Mesenchymal stem cell (in vitro differentiated cells and primary cell): Measurements from ENCODE around the gene TNPO1.
A peak's percentile ranks its signal among the peaks of the same experiment; 100 is the strongest.

Experiments used
- DNase-seq: peaks from one replicate; pipeline ENCODE4 v3.0.0-alpha.2; 2013
- H2AFZ ChIP-seq: one replicate; pipeline ENCODE4 v1.6.1; 2013; ENCODE audit warnings: low read depth, mild to moderate bottlenecking, control low read depth, inconsistent platforms, low read length, moderate library complexity
- H2AK5ac ChIP-seq: 2 replicates; pipeline ENCODE4 v1.6.1; 2013; ENCODE audit warnings: low read length, moderate library complexity, mild to moderate bottlenecking, inconsistent platforms; ENCODE audit not compliant: severe bottlenecking
- H2BK120ac ChIP-seq: one replicate; pipeline ENCODE4 v1.6.1; 2013; ENCODE audit warnings: low read depth, mild to moderate bottlenecking, inconsistent platforms, low read length, moderate library complexity
- H2BK12ac ChIP-seq, 2 experiments: one replicate each; pipeline ENCODE4 v1.6.1; 2013; ENCODE audit warnings: inconsistent platforms in 2 of 2, low read length in 2 of 2, mild to moderate bottlenecking in 2 of 2, moderate library complexity in 2 of 2, control low read depth in 1 of 2
- H2BK15ac ChIP-seq: one replicate; pipeline ENCODE4 v1.6.1; 2013; ENCODE audit warnings: mild to moderate bottlenecking, low read depth, inconsistent platforms; ENCODE audit not compliant: poor library complexity, severe bottlenecking
- H2BK5ac ChIP-seq: 2 replicates; pipeline ENCODE4 v1.6.1; 2013; ENCODE audit warnings: low read depth, mild to moderate bottlenecking, low read length, control low read depth, inconsistent platforms; ENCODE audit not compliant: poor library complexity, severe bottlenecking
- H3K14ac ChIP-seq, 2 experiments: one replicate each; pipeline ENCODE4 v1.6.1; 2013; ENCODE audit warnings: inconsistent platforms in 2 of 2, low read length in 2 of 2, control low read depth in 1 of 2, mild to moderate bottlenecking in 1 of 2, moderate library complexity in 1 of 2
- H3K18ac ChIP-seq, 2 experiments: one replicate each; pipeline ENCODE4 v1.6.1; 2013; ENCODE audit warnings: inconsistent platforms in 2 of 2, low read length in 2 of 2, control low read depth in 1 of 2, low read depth in 1 of 2, mild to moderate bottlenecking in 1 of 2
- H3K23ac ChIP-seq, 2 experiments: one replicate each; pipeline ENCODE4 v1.6.1; 2013; ENCODE audit warnings: inconsistent platforms in 2 of 2, low read length in 2 of 2, mild to moderate bottlenecking in 2 of 2, moderate library complexity in 2 of 2, control low read depth in 1 of 2
- H3K27ac ChIP-seq: 2 replicates; pipeline ENCODE4 v1.5.1; 2013; ENCODE audit warnings: mild to moderate bottlenecking, moderate library complexity, low read length, control low read depth, inconsistent platforms; ENCODE audit not compliant: poor library complexity, severe bottlenecking
- H3K27me3 ChIP-seq, 2 experiments: 2 replicates each; pipeline versions ENCODE4 v1.6.1 to v1.7.0; 2013; ENCODE audit warnings: low read length in 2 of 2, mild to moderate bottlenecking in 2 of 2, moderate library complexity in 2 of 2, control low read depth in 1 of 2, inconsistent platforms in 1 of 2; ENCODE audit not compliant: control insufficient read depth in 1 of 2, insufficient read depth in 1 of 2
- H3K36me3 ChIP-seq, 2 experiments: 2 replicates each; pipeline versions ENCODE4 v1.6.1 to v1.7.0; 2013; ENCODE audit warnings: low read length in 2 of 2, control low read depth in 1 of 2, inconsistent platforms in 1 of 2, low read depth in 1 of 2, mild to moderate bottlenecking in 1 of 2; ENCODE audit not compliant: insufficient read depth in 2 of 2, control insufficient read depth in 1 of 2
- H3K4ac ChIP-seq, 2 experiments: one replicate each; pipeline ENCODE4 v1.6.1; 2013; ENCODE audit warnings: inconsistent platforms in 2 of 2, low read length in 2 of 2, mild to moderate bottlenecking in 2 of 2, moderate library complexity in 2 of 2, control low read depth in 1 of 2, low read depth in 1 of 2
- H3K4me1 ChIP-seq: 2 replicates; pipeline ENCODE4 v1.6.1; 2013; ENCODE audit warnings: low read depth, low read length, control low read depth; ENCODE audit not compliant: control insufficient read depth, insufficient read depth
- H3K4me2 ChIP-seq: 2 replicates; pipeline ENCODE4 v1.6.1; 2013; ENCODE audit warnings: low read length, mild to moderate bottlenecking, inconsistent platforms; ENCODE audit not compliant: poor library complexity, severe bottlenecking
- H3K4me3 ChIP-seq, 2 experiments: 2 replicates each; pipeline versions ENCODE4 v1.5.1 to v1.7.0; 2013; ENCODE audit warnings: low read length in 2 of 2, mild to moderate bottlenecking in 2 of 2, control low read depth in 1 of 2, low read depth in 1 of 2; ENCODE audit not compliant: insufficient read depth in 1 of 2
- H3K79me1 ChIP-seq: replicated peaks from 2 replicates; pipeline ENCODE4 v1.6.1; 2013; ENCODE audit warnings: mild to moderate bottlenecking, control low read depth, low read length, inconsistent platforms; ENCODE audit not compliant: poor library complexity, severe bottlenecking
- H3K9ac ChIP-seq: 2 replicates; pipeline ENCODE4 v1.7.0; 2013; ENCODE audit warnings: mild to moderate bottlenecking, low read length, moderate library complexity
- H3K9me3 ChIP-seq: 2 replicates; pipeline ENCODE4 v1.7.0; 2013; ENCODE audit warnings: mild to moderate bottlenecking, low read length; ENCODE audit not compliant: control insufficient read depth
- H4K8ac ChIP-seq: one replicate; pipeline ENCODE4 v1.6.1; 2013; ENCODE audit warnings: inconsistent platforms, mild to moderate bottlenecking, low read length, moderate library complexity
- H4K91ac ChIP-seq: one replicate; pipeline ENCODE4 v1.6.1; 2013; ENCODE audit warnings: mild to moderate bottlenecking, low read length, inconsistent platforms
- WGBS: methylation state at CpG from one replicate; pipeline ENCODE4 v1.1.7; 2013; ENCODE audit warnings: mixed read lengths; 5-methylcytosine and 5-hydroxymethylcytosine counted together

Gene TNPO1

GRCh38 chr5:72845889-72846288 is 29.4 kb downstream of the TNPO1 start:
- Histone ChIP-seq H3K9me3 (no peaks in the 10 kb centered on the region), H3K23ac (no peak overlapping the region), H2BK120ac (no peak overlapping the region), H3K27me3 (no peaks in the 10 kb centered on the region), H2BK15ac (no peak overlapping the region), H3K79me1 (peaks cover 2% of the 10 kb centered on the region), H3K4ac (no peak overlapping the region), H3K4me3 (no peak overlapping the region), H2AFZ (no peak overlapping the region), H2AK5ac (no peak overlapping the region), H3K4me2 (no peak overlapping the region), H3K4me1 (peaks cover 2% of the 10 kb centered on the region), H4K91ac (no peak overlapping the region), H3K36me3 (no peaks in the 10 kb centered on the region), H3K14ac (no peak overlapping the region), H3K18ac (no peak overlapping the region), H3K27ac (no peak overlapping the region), H2BK5ac (no peak overlapping the region), H4K8ac (no peak overlapping the region), H3K9ac (peak overlapping the region; percentile 10), H2BK12ac (no peak overlapping the region)
- 100% methylated on average over 2 of the region's 2 CpGs for WGBS
- no peak for DNase-seq

- H4K8ac ChIP-seq = no peak overlapping the region
- no peak overlapping the region for H3K23ac ChIP-seq
- H3K36me3 ChIP-seq = peaks cover 0 to 4% of the 10 kb centered on the region in 2 experiments
- H3K4me1 ChIP-seq = peaks cover 3% of the 10 kb centered on the region
- no peak overlapping the region for H3K4me2 ChIP-seq
- no peak overlapping the region for H3K14ac ChIP-seq
- no peak overlapping the region for H2BK15ac ChIP-seq
- no peaks in the 10 kb centered on the region for H3K9me3 ChIP-seq
- no peak overlapping the region for H2BK5ac ChIP-seq
- H4K91ac ChIP-seq = no peak overlapping the region
- H3K27me3 ChIP-seq = no peaks in the 10 kb centered on the region
- H3K4me3 ChIP-seq = no peak overlapping the region
- H3K79me1 ChIP-seq = peaks cover 2% of the 10 kb centered on the region
- H2BK12ac ChIP-seq = no peak overlapping the region
- no peak overlapping the region for H3K27ac ChIP-seq
- H3K4ac ChIP-seq = no peak overlapping the region
- no peak overlapping the region for H2BK120ac ChIP-seq
- WGBS = 100% methylated on average over 1 of the region's 2 CpGs
- H3K9ac ChIP-seq = no peak overlapping the region
- H3K18ac ChIP-seq = no peak overlapping the region
- no peak overlapping the region for H2AFZ ChIP-seq
- no peak overlapping the region for H2AK5ac ChIP-seq
- DNase-seq = no peak
These were observed 30.0 kb downstream of the TNPO1 start for GRCh38 chr5:72846483-72846882.

- Histone ChIP-seq H3K4me3 (peak overlapping the region in 1 of 2 experiments; percentile 91), H4K8ac (no peak overlapping the region), H3K36me3 (peaks cover 0 to 14% of the 10 kb centered on the region in 2 experiments), H2AFZ (no peak overlapping the region), H2BK5ac (no peak overlapping the region), H2BK120ac (no peak overlapping the region), H3K23ac (no peak overlapping the region), H3K18ac (no peak overlapping the region), H3K79me1 (peaks cover 2% of the 10 kb centered on the region), H3K14ac (no peak overlapping the region), H2BK15ac (no peak overlapping the region), H3K27me3 (no peaks in the 10 kb centered on the region), H3K9me3 (no peaks in the 10 kb centered on the region), H3K9ac (peak overlapping the region; percentile 95), H3K4me1 (peaks cover 4% of the 10 kb centered on the region), H3K4ac (no peak overlapping the region), H3K27ac (no peak overlapping the region), H2BK12ac (no peak overlapping the region), H4K91ac (no peak overlapping the region), H2AK5ac (no peak overlapping the region), H3K4me2 (no peak overlapping the region)
- WGBS = no CpG with 5 or more reads among the region's 3 CpGs
- DNase-seq = no peak
These were observed 31.0 kb downstream of the TNPO1 start for GRCh38 chr5:72847439-72847838.

GRCh38 chr5:72847989-72848473 is 31.6 kb downstream of the TNPO1 start:
- Histone ChIP-seq H3K36me3 (peaks cover under 1 to 19% of the 10 kb centered on the region in 2 experiments), H4K8ac (peak overlapping the region; percentile 85), H2BK120ac (peak overlapping the region; percentile 79), H2AK5ac (no peak overlapping the region), H3K4me3 (peak overlapping the region; percentile 91 to 93), H2AFZ (peak overlapping the region; percentile 36), H3K79me1 (peaks cover 2% of the 10 kb centered on the region), H3K14ac (peak overlapping the region in 1 of 2 experiments; percentile 97), H3K9me3 (no peaks in the 10 kb centered on the region), H3K27me3 (no peaks in the 10 kb centered on the region), H2BK15ac (peak overlapping the region; percentile 97), H3K27ac (peak overlapping the region; percentile 96), H3K23ac (peak overlapping the region in 1 of 2 experiments; percentile 16), H2BK12ac (peak overlapping the region in 1 of 2 experiments; percentile 27), H3K18ac (peak overlapping the region; percentile 93 to 100), H3K4me2 (peak overlapping the region; percentile 14), H2BK5ac (peak overlapping the region; percentile 1), H4K91ac (peak overlapping the region; percentile 98), H3K4ac (peak overlapping the region; percentile 95 to 96), H3K4me1 (peaks cover 3% of the 10 kb centered on the region), H3K9ac (peak overlapping the region; percentile 95)
- WGBS = under 1% methylated on average over 30 of the region's 32 CpGs
- peak; percentile 95 for DNase-seq
